Neural cell (in vitro differentiated cells): ENCODE data around the gene TOP2B. TPM values are rescaled to one million over a fixed set of nuclear protein-coding genes. Genes with fewer than 3 reads are reported as not detected.

Experiments used
- H2AFZ ChIP-seq: fragments of 200-600, 300-800 bp; sonication (generic), shearing (Covaris generic); 2 replicates; pipeline ENCODE4 v1.6.0; 2014; ENCODE audit warnings: low read depth, mild to moderate bottlenecking, antibody characterized with exemption, low read length, moderate library complexity
- H3F3A ChIP-seq: fragments of 200-600 bp; shearing (Covaris generic); 2 replicates; pipeline ENCODE4 v1.6.1; 2016; ENCODE audit warnings: mild to moderate bottlenecking, moderate library complexity, mixed read lengths, antibody characterized with exemption, low read length; ENCODE audit not compliant: insufficient read depth, poor library complexity, severe bottlenecking
- H3K27ac ChIP-seq: fragments of 200-600, 300-800 bp; sonication (generic), shearing (Covaris generic); 2 replicates; pipeline ENCODE4 v1.5.1; 2014; ENCODE audit warnings: mild to moderate bottlenecking, low read length, moderate library complexity
- H3K27me3 ChIP-seq: fragments of 300-800, 200-600 bp; sonication (generic), shearing (Covaris generic); 2 replicates; pipeline ENCODE4 v1.6.0; 2014; ENCODE audit warnings: mild to moderate bottlenecking, low read depth, low read length, moderate library complexity; ENCODE audit not compliant: insufficient read depth
- H3K36me3 ChIP-seq: fragments of 300-800, 200-600 bp; sonication (generic), shearing (Covaris generic); 2 replicates; pipeline ENCODE4 v1.5.1; 2014; ENCODE audit warnings: mild to moderate bottlenecking, antibody characterized with exemption, low read length, moderate library complexity; ENCODE audit not compliant: insufficient read depth
- H3K4me2 ChIP-seq: fragments of 300-800, 200-600 bp; sonication (generic), shearing (Covaris generic); 2 replicates; pipeline ENCODE4 v1.6.0; 2014; ENCODE audit warnings: mild to moderate bottlenecking, low read length
- H3K4me3 ChIP-seq: fragments of 300-800, 200-600 bp; sonication (generic), shearing (Covaris generic); 2 replicates; pipeline ENCODE4 v1.5.1; 2014; ENCODE audit warnings: mild to moderate bottlenecking, low read length, moderate library complexity
- H3K79me2 ChIP-seq: fragments of 200-600 bp; shearing (Covaris generic); replicated peaks from 2 replicates; pipeline ENCODE4 v1.6.0; 2014; ENCODE audit warnings: mild to moderate bottlenecking, low read length, moderate library complexity; ENCODE audit not compliant: insufficient read depth
- H3K9ac ChIP-seq: fragments of 300-800, 200-600 bp; sonication (generic), shearing (Covaris generic); 2 replicates; pipeline ENCODE4 v1.6.1; 2016; ENCODE audit warnings: mild to moderate bottlenecking, low read length, mixed read lengths
- H3K9me2 ChIP-seq: fragments of 200-600 bp; shearing (Covaris generic); 2 replicates; pipeline ENCODE4 v1.6.1; 2016; ENCODE audit warnings: mild to moderate bottlenecking, low read length, mixed read lengths; ENCODE audit not compliant: insufficient read depth
- H3K9me3 ChIP-seq: fragments of 200-600, 300-800 bp; sonication (generic), shearing (Covaris generic); 2 replicates; pipeline ENCODE4 v1.6.1; 2016; ENCODE audit warnings: mild to moderate bottlenecking, mixed run types, low read length, moderate library complexity, mixed read lengths
- H4K20me1 ChIP-seq: fragments of 200-600 bp; shearing (Covaris generic); 2 replicates; pipeline ENCODE4 v1.6.1; 2016; ENCODE audit warnings: mild to moderate bottlenecking, mixed run types; ENCODE audit not compliant: insufficient read depth
- CTCF ChIP-seq: fragments of 450-650 bp; IDR thresholded peaks from 2 replicates; pipeline ENCODE4 v1.5.1; 2014; ENCODE audit warnings: antibody characterized with exemption, mild to moderate bottlenecking, moderate library complexity; ENCODE audit not compliant: poor library complexity, severe bottlenecking
- EP300 ChIP-seq: fragments of 450-650 bp; conservative IDR thresholded peaks from 2 replicates; pipeline ENCODE4 v1.6.1; 2014; ENCODE audit warnings: antibody characterized with exemption, mild to moderate bottlenecking, moderate library complexity; ENCODE audit not compliant: poor library complexity, severe bottlenecking
- EZH2 ChIP-seq: fragments of 200-600, 300-800 bp; shearing (Covaris generic), sonication (generic); IDR thresholded peaks from 2 replicates; pipeline ENCODE4 v1.6.1; 2014; ENCODE audit warnings: antibody characterized with exemption, low read length, borderline replicate concordance, mild to moderate bottlenecking; ENCODE audit not compliant: insufficient read depth, poor library complexity, severe bottlenecking
- MXI1 ChIP-seq: fragments of 450-650 bp; conservative IDR thresholded peaks from 2 replicates; pipeline ENCODE4 v1.6.1; 2014; ENCODE audit warnings: antibody characterized with exemption, mild to moderate bottlenecking; ENCODE audit not compliant: poor library complexity, severe bottlenecking
- POLR2AphosphoS5 ChIP-seq: IDR thresholded peaks from 2 replicates; pipeline ENCODE4 v1.6.1; 2012
- RAD21 ChIP-seq: fragments of 450-650 bp; conservative IDR thresholded peaks from 2 replicates; pipeline ENCODE4 v1.6.1; 2014; ENCODE audit warnings: antibody characterized with exemption, mild to moderate bottlenecking, moderate library complexity
- REST ChIP-seq: IDR thresholded peaks from 2 replicates; pipeline ENCODE4 v1.6.1; 2012; ENCODE audit warnings: borderline replicate concordance
- SMC3 ChIP-seq: fragments of 450-650 bp; conservative IDR thresholded peaks from 2 replicates; pipeline ENCODE4 v1.6.1; 2014; ENCODE audit warnings: antibody characterized with exemption, mild to moderate bottlenecking, moderate library complexity; ENCODE audit not compliant: poor library complexity
- TAF1 ChIP-seq: IDR thresholded peaks from 2 replicates; pipeline ENCODE4 v1.6.1; 2012; ENCODE audit warnings: low read depth
- polyA plus RNA-seq: library from polyadenylated mRNA; depleted of rRNA; stranded (reverse); fragments of >200 nt; gene quantifications from 2 replicates; pipeline ENCODE4 v1.2.3, GENCODE V29; 2014

Gene TOP2B
- polyA plus RNA-seq, 1 donor from 2014 or later, result 440 TPM

GRCh38 chr3:25586167-25586505 is 78.6 kb downstream of the TOP2B start:
- Histone ChIP-seq H3K27me3 (no peaks in the 10 kb centered on the region), H2AFZ (no peak overlapping the region), H3K36me3 (no peaks in the 10 kb centered on the region), H3K9me2 (no peaks in the 10 kb centered on the region), H3K79me2 (no peaks in the 10 kb centered on the region), H3K4me2 (no peak overlapping the region), H3K9me3 (no peaks in the 10 kb centered on the region), H3K27ac (no peak overlapping the region), H4K20me1 (no peaks in the 10 kb centered on the region), H3K9ac (no peak overlapping the region), H3K4me3 (no peak overlapping the region), H3F3A (no peaks in the 10 kb centered on the region)
- TF ChIP-seq POLR2AphosphoS5 (no peak), MXI1 (no peak), REST (no peak), EZH2 (no peak), RAD21 (no peak), CTCF (no peak), EP300 (no peak), TAF1 (no peak), SMC3 (no peak)

GRCh38 chr3:25585361-25586166 is 79.1 kb downstream of the TOP2B start:
- no peaks in the 10 kb centered on the region for H3K27me3 ChIP-seq
- no peak overlapping the region for H3K4me2 ChIP-seq
- H3K9me3 ChIP-seq, result no peaks in the 10 kb centered on the region
- no peak for TF ChIP-seq RAD21
- TF ChIP-seq CTCF, result no peak
- no peak for TF ChIP-seq MXI1
- no peak for TF ChIP-seq REST
- no peak for TF ChIP-seq EP300
- TF ChIP-seq POLR2AphosphoS5, result no peak
- TF ChIP-seq EZH2, result no peak
- no peak for TF ChIP-seq SMC3
- no peak for TF ChIP-seq TAF1
- H3F3A ChIP-seq, result no peaks in the 10 kb centered on the region
- no peak overlapping the region for H3K27ac ChIP-seq
- no peaks in the 10 kb centered on the region for H4K20me1 ChIP-seq
- H3K9ac ChIP-seq, result no peak overlapping the region
- H3K9me2 ChIP-seq, result no peaks in the 10 kb centered on the region
- H3K79me2 ChIP-seq, result no peaks in the 10 kb centered on the region
- no peak overlapping the region for H2AFZ ChIP-seq
- no peaks in the 10 kb centered on the region for H3K36me3 ChIP-seq
- H3K4me3 ChIP-seq, result no peak overlapping the region
